H1 (cell line): ENCODE results near the gene CCDC180. TPM values are rescaled to one million over a fixed set of nuclear protein-coding genes. Genes with fewer than 3 reads are reported as not detected.

Experiments used
- CTCF ChIA-PET: fragments of 300-600 bp; sonication (Branson Sonifier 250); formaldehyde crosslinking; loops from one replicate; lab custom pipeline; 2021; ENCODE audit not compliant: partially characterized antibody; lab: Charles Lee
- POLR2A ChIA-PET: fragments of 300-600 bp; sonication (Branson Sonifier 250); formaldehyde crosslinking; loops from one replicate; lab custom pipeline; 2021; ENCODE audit warnings: inconsistent platforms; ENCODE audit not compliant: partially characterized antibody; lab: Charles Lee
- DNase-seq, 2 experiments: peaks; one replicate each; pipeline versions ENCODE4 v3.0.0 to v3.0.0-alpha.2; 2010 to 2022; ENCODE audit warnings: low spot score in 2 of 2, low read depth in 1 of 2, mixed read lengths in 1 of 2
- FAIRE-seq: peaks from 2 replicates; lab custom pipeline; 2011; peaks lifted over from hg19 to GRCh38; lab: Jason Lieb, UNC
- H2AFZ ChIP-seq: 2 replicates; pipeline ENCODE4 v1.8.1; 2012; ENCODE audit warnings: low read length, inconsistent platforms
- H2AK5ac ChIP-seq: 2 replicates; pipeline ENCODE4 v1.6.1; 2013; ENCODE audit warnings: low read depth, low read length
- H2BK120ac ChIP-seq: replicated peaks from 2 replicates; pipeline ENCODE3; 2013; ENCODE audit warnings: low read depth, low read length, inconsistent platforms
- H2BK12ac ChIP-seq: 2 replicates; pipeline ENCODE4 v1.6.1; 2013; ENCODE audit warnings: low read depth, low read length
- H2BK15ac ChIP-seq: 2 replicates; pipeline ENCODE4 v1.6.1; 2013; ENCODE audit warnings: low read length
- H2BK20ac ChIP-seq: 2 replicates; pipeline ENCODE4 v1.6.1; 2013; ENCODE audit warnings: low read length
- H2BK5ac ChIP-seq: 2 replicates; pipeline ENCODE4 v1.6.1; 2013; ENCODE audit warnings: low read depth, low read length
- H3K14ac ChIP-seq: 2 replicates; pipeline ENCODE4 v1.6.1; 2013; ENCODE audit warnings: inconsistent platforms; ENCODE audit not compliant: insufficient read length
- H3K18ac ChIP-seq: 2 replicates; pipeline ENCODE4 v1.6.1; 2013; ENCODE audit warnings: low read length; ENCODE audit errors: extremely low read depth
- H3K23ac ChIP-seq: 2 replicates; pipeline ENCODE4 v1.6.1; 2013; ENCODE audit warnings: inconsistent platforms; ENCODE audit not compliant: insufficient read length
- H3K23me2 ChIP-seq: 2 replicates; pipeline ENCODE4 v1.6.1; 2013; ENCODE audit warnings: low read depth, low read length
- H3K27ac ChIP-seq: 2 replicates; pipeline ENCODE4 v1.6.1; 2011; ENCODE audit warnings: low read depth, low read length, inconsistent platforms
- H3K27me3 ChIP-seq, 4 experiments: replicated peaks in 1 of 4; 1 replicate in 1 of 4; 2 replicates in 3 of 4; pipeline versions ENCODE4 v1.6.1 to v1.8.1; 2011 to 2013; ENCODE audit warnings: low read length in 3 of 4, mild to moderate bottlenecking in 3 of 4, inconsistent platforms in 2 of 4, mixed read lengths in 2 of 4, moderate library complexity in 1 of 4; ENCODE audit not compliant: control insufficient read depth in 3 of 4, insufficient read depth in 3 of 4; ENCODE audit errors: extremely low read depth in 1 of 4
- H3K36me3 ChIP-seq, 4 experiments: 2 replicates each; pipeline versions ENCODE4 v1.6.1 to v1.8.1; 2011 to 2013; ENCODE audit warnings: mild to moderate bottlenecking in 4 of 4, low read length in 3 of 4, moderate library complexity in 2 of 4, control low read depth in 1 of 4, inconsistent platforms in 1 of 4; ENCODE audit not compliant: insufficient read depth in 4 of 4, control insufficient read depth in 2 of 4
- H3K4ac ChIP-seq: replicated peaks from 2 replicates; pipeline ENCODE3; 2013; ENCODE audit warnings: low read length, low read depth, mixed read lengths, inconsistent platforms; ENCODE audit not compliant: insufficient read length
- H3K4me1 ChIP-seq, 4 experiments: replicated peaks in 1 of 4; 1 replicate in 1 of 4; 2 replicates in 3 of 4; pipeline versions ENCODE4 v1.6.1 to v1.8.1; 2011 to 2013; ENCODE audit warnings: low read length in 3 of 4, inconsistent platforms in 2 of 4, mixed read lengths in 1 of 4; ENCODE audit not compliant: insufficient read depth in 4 of 4, control insufficient read depth in 3 of 4
- H3K4me2 ChIP-seq, 2 experiments: 2 replicates each; pipeline versions ENCODE4 v1.6.1 to v1.8.1; 2011 to 2013; ENCODE audit warnings: low read depth in 2 of 2, low read length in 2 of 2, control low read depth in 1 of 2, inconsistent platforms in 1 of 2, mild to moderate bottlenecking in 1 of 2; ENCODE audit not compliant: insufficient read depth in 1 of 2
- H3K4me3 ChIP-seq, 4 experiments: fragments of 200-600, 300-600 bp in 1 of 4; sonication (generic), shearing (Covaris generic), sonication (Bioruptor Twin) in 1 of 4; 2 replicates each; pipeline versions ENCODE4 v1.5.1 to v1.8.1; 2011 to 2016; ENCODE audit warnings: low read length in 4 of 4, low read depth in 3 of 4, control low read depth in 2 of 4, inconsistent platforms in 2 of 4, mild to moderate bottlenecking in 2 of 4, mixed read lengths in 1 of 4, moderate library complexity in 1 of 4; ENCODE audit not compliant: insufficient read depth in 2 of 4; ENCODE audit errors: extremely low read depth in 1 of 4
- H3K56ac ChIP-seq: replicated peaks from 2 replicates; pipeline ENCODE3; 2013; ENCODE audit warnings: low read depth, mild to moderate bottlenecking, mixed read lengths, low read length, inconsistent platforms; ENCODE audit not compliant: insufficient read length
- H3K79me1 ChIP-seq: 2 replicates; pipeline ENCODE4 v1.6.1; 2013; ENCODE audit warnings: low read depth, low read length, control low read depth
- H3K79me2 ChIP-seq, 2 experiments: 2 replicates each; pipeline versions ENCODE4 v1.6.1 to v1.8.1; 2012 to 2013; ENCODE audit warnings: low read length in 2 of 2, mild to moderate bottlenecking in 2 of 2, inconsistent platforms in 1 of 2; ENCODE audit not compliant: insufficient read depth in 2 of 2, control insufficient read depth in 1 of 2
- H3K9ac ChIP-seq, 4 experiments: replicated peaks in 1 of 4; 1 replicate in 1 of 4; 2 replicates in 3 of 4; pipeline versions ENCODE4 v1.6.1 to v1.8.1; 2011 to 2013; ENCODE audit warnings: low read depth in 3 of 4, low read length in 3 of 4, control low read depth in 2 of 4, mild to moderate bottlenecking in 2 of 4, moderate library complexity in 2 of 4, inconsistent platforms in 1 of 4; ENCODE audit errors: extremely low read depth in 1 of 4
- H3K9me3 ChIP-seq, 2 experiments: 2 replicates each; pipeline versions ENCODE4 v1.6.1 to v1.8.1; 2012 to 2013; ENCODE audit warnings: mild to moderate bottlenecking in 2 of 2, moderate library complexity in 2 of 2, control low read depth in 1 of 2, inconsistent platforms in 1 of 2, low read depth in 1 of 2, low read length in 1 of 2, mixed read lengths in 1 of 2; ENCODE audit not compliant: insufficient read depth in 2 of 2
- H4K20me1 ChIP-seq, 2 experiments: replicated peaks in 1 of 2; 2 replicates each; pipeline versions ENCODE3 to v1.8.1; 2011 to 2013; ENCODE audit warnings: inconsistent platforms in 2 of 2, low read length in 2 of 2, mild to moderate bottlenecking in 1 of 2; ENCODE audit not compliant: insufficient read depth in 2 of 2, control insufficient read depth in 1 of 2
- H4K5ac ChIP-seq: 2 replicates; pipeline ENCODE4 v1.6.1; 2013; ENCODE audit warnings: low read length, low read depth, mixed read lengths, inconsistent platforms; ENCODE audit not compliant: insufficient read length
- H4K8ac ChIP-seq: 2 replicates; pipeline ENCODE4 v1.8.0; 2013; ENCODE audit warnings: mild to moderate bottlenecking, moderate library complexity, low read length, inconsistent platforms; ENCODE audit not compliant: insufficient read depth; ENCODE audit errors: extremely low read depth
- H4K91ac ChIP-seq: replicated peaks from 2 replicates; pipeline ENCODE3; 2013; ENCODE audit warnings: low read length, mixed read lengths, inconsistent platforms; ENCODE audit not compliant: insufficient read length
- CTBP2 ChIP-seq: IDR thresholded peaks from 2 replicates; pipeline ENCODE4 v1.7.0; 2011; ENCODE audit warnings: borderline replicate concordance, mild to moderate bottlenecking, moderate library complexity, mixed read lengths, low read length; ENCODE audit not compliant: insufficient read depth, insufficient read length
- RAD21 ChIP-seq, 2 experiments: IDR thresholded peaks in 1 of 2; conservative IDR thresholded peaks in 1 of 2; 2 replicates each; pipeline ENCODE4 v1.6.1; 2011; ENCODE audit warnings: low read depth in 2 of 2, low read length in 2 of 2, improper control_type of control experiment in 1 of 2, inconsistent platforms in 1 of 2, mild to moderate bottlenecking in 1 of 2, moderate library complexity in 1 of 2
- RFX5 ChIP-seq: IDR thresholded peaks from 2 replicates; pipeline ENCODE4 v1.6.1; 2011; ENCODE audit warnings: low read depth, low read length, improper control_type of control experiment, borderline replicate concordance
- SRF ChIP-seq: IDR thresholded peaks from 2 replicates; pipeline ENCODE4 v1.6.1; 2011; ENCODE audit warnings: mild to moderate bottlenecking, low read depth, low read length, moderate library complexity
- TAF1 ChIP-seq: IDR thresholded peaks from 2 replicates; pipeline ENCODE4 v1.6.1; 2011; ENCODE audit warnings: mild to moderate bottlenecking, low read depth, low read length
- TEAD4 ChIP-seq: IDR thresholded peaks from 2 replicates; pipeline ENCODE4 v1.6.1; 2012; ENCODE audit warnings: low read depth, low read length, inconsistent platforms, mixed read lengths
- WGBS, 2 experiments: shearing (Covaris generic) in 1 of 2; methylation state at CpG; one replicate each; pipeline versions ENCODE4 v1.1.6 to v1.1.7; 2013 to 2015; ENCODE audit warnings: low lambda C conversion rate in 2 of 2, mixed read lengths in 2 of 2, inconsistent platforms in 1 of 2, low coverage in 1 of 2, missing lambda C conversion rate in 1 of 2; ENCODE audit not compliant: insufficient replicate concordance in 2 of 2, insufficient coverage in 1 of 2, insufficient read length in 1 of 2; ENCODE audit errors: extremely low coverage in 1 of 2, missing lambda C conversion rate in 1 of 2; 5-methylcytosine and 5-hydroxymethylcytosine counted together
- polyA plus RNA-seq, 7 experiments: library from polyadenylated mRNA; depleted of rRNA in 3 of 7; stranded (reverse) in 5 of 7; unstranded in 2 of 7; fragments of >200 nt in 5 of 7; fragments of 200-250 nt in 2 of 7; gene quantifications; 1 replicate in 5 of 7; 2 replicates in 1 of 7; 4 replicates in 1 of 7; pipeline versions ENCODE4 v1.2.1 to v1.2.3, GENCODE V29; 2011 to 2013; ENCODE audit warnings: missing spikeins in 2 of 7, mixed read lengths in 2 of 7
- total RNA-seq: library from RNA; stranded (reverse); fragmentation: NEBNext Ultra II Directional; extraction: Animal tissue kit (Norgen Biotek cat#: 25700); gene quantifications from 2 replicates; pipeline ENCODE4 v1.2.1, GENCODE V29; 2021

Gene CCDC180
- total and polyA plus RNA-seq, 2 of the 8 experiments (the other 6 are each of a cell fraction or from before 2014, with no cell fraction given), result 2.6 to 8.2 TPM

GRCh38 chr9:97348871-97349270, 41.4 kb downstream of the CCDC180 start:
- POLR2A ChIA-PET, result no interaction called here
- H2BK15ac ChIP-seq, result no peak overlapping the region
- H3K14ac ChIP-seq, result no peak overlapping the region
- no peak overlapping the region for H3K4me3 ChIP-seq
- no peaks in the 10 kb centered on the region for H3K79me1 ChIP-seq
- H3K4ac ChIP-seq, result no peak overlapping the region
- H3K9me3 ChIP-seq, result no peaks in the 10 kb centered on the region
- FAIRE-seq (no peak), DNase-seq (no peak)
- 0 out of 7 replicates have a peak, but pooled peaks cover 0 to 2% (median 0%) of the 10 kb centered on the region in 4 experiments for H3K27me3 ChIP-seq
- H3K9ac ChIP-seq, result no peak overlapping the region
- no peaks in the 10 kb centered on the region for H3K79me2 ChIP-seq
- H3K23ac ChIP-seq, result no peak overlapping the region
- H4K5ac ChIP-seq, result no peak overlapping the region
- H4K20me1 ChIP-seq, result no peaks in the 10 kb centered on the region
- H3K27ac ChIP-seq, result no peak overlapping the region
- H2BK20ac ChIP-seq, result no peak overlapping the region
- H2AFZ ChIP-seq, result no peak overlapping the region
- TF ChIP-seq CTBP2 (no peak), TAF1 (no peak), RAD21 (IDR thresholded peaks at IDR 0.05 in 1 of 2, conservative IDR thresholded peaks at IDR 0.05 in 1 of 2; ENCODE audit: low read depth in 2 of 2, low read length in 2 of 2) (no peak), TEAD4 (no peak), SRF (no peak), RFX5 (no peak)
- no peak overlapping the region for H4K8ac ChIP-seq
- 88% methylated on average over 10 of the region's 10 CpGs; no CpG with 5 or more reads in 1 of the 2 experiments for WGBS, 2 experiments
- CTCF ChIA-PET, result interaction anchor here (2.1 to 3.0 kb wide), 2 partner anchors 9 to 38 kb away, joined by 4 to 14 read pairs; no protein-coding TSS in a partner anchor
- no peaks in the 10 kb centered on the region for H3K23me2 ChIP-seq
- no peak overlapping the region for H2BK5ac ChIP-seq
- no peak overlapping the region for H2BK120ac ChIP-seq
- no peak overlapping the region for H4K91ac ChIP-seq
- H3K4me1 ChIP-seq, result no peaks in the 10 kb centered on the region
- no peak overlapping the region for H2BK12ac ChIP-seq
- no peak overlapping the region for H3K56ac ChIP-seq
- H3K36me3 ChIP-seq, result no peaks in the 10 kb centered on the region
- no peak overlapping the region for H3K4me2 ChIP-seq
- H3K18ac ChIP-seq, result no peak overlapping the region
- H2AK5ac ChIP-seq, result no peak overlapping the region
